NAMALWA (cell line): ENCODE results near the gene CUBN.

Experiments
- DNase-seq: peaks from one replicate; pipeline ENCODE4 v3.0.0-alpha.2; 2015; ENCODE audit warnings: low spot score

Gene CUBN

GRCh38 chr10:17106991-17107390 is 22.6 kb downstream of the CUBN start:
- DNase-seq, result no peak

- no peak for DNase-seq
Measured at GRCh38 chr10:17101910-17102266, 27.7 kb downstream of the CUBN start.

- DNase-seq, result no peak
Measured at GRCh38 chr10:17101257-17101909, 28.2 kb downstream of the CUBN start.

GRCh38 chr10:17100586-17100985 is 29.0 kb downstream of the CUBN start:
- DNase-seq, result no peak

GRCh38 chr10:17098012-17098411 is 31.6 kb downstream of the CUBN start:
- DNase-seq, result no peak

DNA sequence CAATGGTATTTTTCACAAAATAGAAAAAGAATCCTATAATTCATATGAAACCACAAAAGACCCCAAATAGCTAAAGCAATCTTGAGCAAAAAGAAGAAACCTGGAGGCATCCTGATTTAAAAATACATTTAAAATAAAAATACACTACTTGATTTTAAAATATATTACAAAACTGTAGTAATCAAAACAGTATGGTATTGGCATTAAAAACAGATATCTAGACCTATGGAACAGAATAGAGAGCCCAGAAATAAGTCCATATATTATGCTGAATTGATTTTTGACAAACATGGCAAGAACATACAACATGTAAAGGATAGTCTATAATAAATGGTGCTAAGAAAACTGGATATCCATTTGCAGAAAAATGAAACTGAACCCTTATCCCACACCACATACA is 34.8 kb downstream of the CUBN start:
- DNase-seq, result no peak

DNA sequence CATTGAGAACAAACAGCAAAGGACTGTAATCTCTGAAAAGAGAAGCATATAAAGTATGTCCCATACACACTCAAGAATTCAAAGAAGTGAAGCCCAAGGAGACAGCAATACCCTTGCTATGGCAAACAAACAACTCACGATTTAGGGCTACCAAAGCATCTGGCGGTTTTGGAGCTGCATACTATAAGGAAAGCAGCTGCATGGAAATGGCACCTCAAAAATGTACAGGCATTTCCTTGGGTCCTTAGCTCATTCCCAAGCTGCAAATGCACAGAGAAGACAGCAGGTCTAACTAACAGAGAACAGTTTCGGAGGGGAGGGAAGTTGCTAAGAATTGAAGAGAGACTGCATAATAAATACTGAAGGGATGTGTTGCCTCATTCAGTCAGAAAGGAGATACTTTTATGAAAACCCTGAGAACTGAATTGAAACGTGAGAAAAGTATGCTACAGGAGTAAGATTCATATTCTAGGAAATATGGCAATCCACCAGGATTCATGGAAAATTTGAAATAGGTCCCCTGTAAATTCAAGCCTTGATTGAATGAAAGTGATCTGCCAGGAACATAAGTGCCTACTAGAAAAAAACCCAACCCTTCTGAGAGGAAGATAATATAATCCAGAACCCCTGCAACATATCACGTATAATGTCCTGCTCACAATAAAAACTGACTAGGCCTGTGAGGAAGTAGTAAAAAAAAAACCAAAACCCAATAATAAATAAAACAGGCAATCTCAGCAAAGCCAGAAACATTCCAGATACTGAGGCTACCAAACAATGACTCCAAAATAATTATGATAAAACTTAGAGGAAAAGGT is 36.4 kb downstream of the CUBN start:
- DNase-seq, result no peak

- DNase-seq, result no peak
Measured at GRCh38 chr10:17092216-17092944, 37.2 kb downstream of the CUBN start.

DNA sequence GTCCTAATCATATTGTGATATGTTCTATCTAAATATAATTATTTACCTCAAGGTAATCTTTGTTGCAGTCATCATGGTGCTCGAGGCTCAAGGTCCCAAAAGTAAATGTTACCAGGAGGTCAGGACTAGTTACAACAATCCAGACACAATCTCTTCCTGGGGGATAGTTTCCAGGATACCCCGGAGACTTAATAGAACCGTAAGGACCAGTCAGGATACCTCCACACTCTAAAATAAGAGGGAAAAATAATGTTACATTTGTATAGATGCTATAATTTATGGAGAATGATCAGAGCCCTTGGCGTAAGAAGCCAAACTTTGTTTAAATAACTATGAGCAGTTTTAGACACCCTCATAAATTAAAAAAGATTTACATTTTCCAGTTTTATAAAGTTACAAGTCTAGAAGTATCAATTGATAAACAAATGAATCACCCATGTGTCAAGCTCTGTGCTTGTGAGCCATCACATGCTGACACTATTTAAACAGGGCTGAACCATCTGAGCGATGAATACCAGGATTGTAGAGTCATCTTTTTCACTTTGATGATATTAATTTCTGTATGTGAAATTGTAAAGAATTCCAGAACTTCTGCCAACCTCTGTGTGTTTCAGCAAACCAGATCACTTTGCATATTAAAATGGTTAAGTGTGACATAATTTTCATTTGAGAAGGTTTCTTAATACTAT is 41.3 kb downstream of the CUBN start:
- DNase-seq, result no peak

DNA sequence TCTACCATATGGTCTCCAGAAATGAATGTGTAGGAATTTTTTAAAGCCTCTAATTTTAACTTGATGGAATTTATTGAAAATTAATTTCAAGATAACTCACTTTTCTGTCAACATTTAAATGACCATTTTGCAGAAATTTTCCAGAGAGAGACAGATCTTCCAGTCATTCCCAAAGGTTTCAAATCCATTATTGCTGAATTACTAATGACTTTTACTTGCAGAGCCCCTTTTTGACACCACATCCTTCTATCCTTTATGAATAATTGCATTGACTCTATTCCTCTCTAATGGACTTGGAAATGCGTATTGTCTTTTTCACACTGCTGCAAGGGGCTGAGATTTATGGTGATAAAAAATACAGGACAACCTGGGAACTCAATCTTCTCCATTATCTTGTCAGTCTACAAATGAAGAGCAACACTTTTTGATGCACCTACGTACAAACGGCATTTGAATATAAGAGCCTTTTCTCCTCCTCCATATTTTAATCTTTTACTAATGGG is 42.7 kb downstream of the CUBN start:
- DNase-seq, result no peak

- DNase-seq, result no peak
Measured at GRCh38 chr10:17085011-17085725, 44.4 kb downstream of the CUBN start.

- DNase-seq, result no peak
Measured at GRCh38 chr10:17084258-17084657, 45.4 kb downstream of the CUBN start.

DNA sequence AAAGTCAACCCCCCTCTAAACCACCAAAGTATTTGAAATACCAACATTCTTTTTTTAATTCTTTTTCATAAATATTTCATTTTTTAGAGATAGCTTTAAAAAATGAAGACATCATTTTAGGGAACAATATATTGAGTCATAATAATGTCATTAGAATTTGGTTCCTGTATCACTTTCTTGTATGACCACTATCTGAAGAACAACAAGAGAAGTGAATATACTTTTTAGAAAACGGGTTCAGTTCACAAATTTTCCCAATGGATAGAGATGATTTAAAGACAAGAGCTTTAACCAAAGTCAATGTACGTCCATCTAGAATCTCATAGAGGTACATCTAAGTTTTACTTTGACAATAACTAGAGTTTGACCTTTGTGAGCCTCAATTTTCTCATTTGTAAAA is 48.2 kb downstream of the CUBN start:
- no peak for DNase-seq

- no peak for DNase-seq
Measured at GRCh38 chr10:17077890-17078289, 51.7 kb downstream of the CUBN start.

- DNase-seq, result no peak
Measured at GRCh38 chr10:17077346-17077781, 52.2 kb downstream of the CUBN start.

- no peak for DNase-seq
Measured at GRCh38 chr10:17076626-17077345, 52.8 kb downstream of the CUBN start.

- no peak for DNase-seq
Measured at GRCh38 chr10:17075533-17076359, 53.9 kb downstream of the CUBN start.

DNA sequence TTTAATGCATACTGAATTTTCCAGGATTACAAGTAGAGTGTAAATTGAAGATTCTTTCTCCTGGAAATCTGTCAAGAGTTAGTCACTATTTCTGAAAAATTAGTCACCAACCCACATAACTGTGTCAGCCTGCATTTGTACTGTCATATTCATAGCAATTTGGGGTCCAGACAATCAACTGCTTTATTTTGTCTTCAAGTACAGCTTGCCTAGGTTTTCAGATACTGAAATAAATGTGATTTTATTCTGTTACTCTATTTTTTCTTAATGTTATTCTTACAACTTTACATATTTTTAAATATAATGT is 55.1 kb downstream of the CUBN start:
- no peak for DNase-seq

GRCh38 chr10:17073725-17074540 is 55.7 kb downstream of the CUBN start:
- no peak for DNase-seq
